Measurements from ENCODE around the gene CRYBG1. TPM values are rescaled to one million over a fixed set of nuclear protein-coding genes. Genes with fewer than 3 reads are reported as not detected.

CRYBG1 gene
- total and polyA plus RNA-seq, 3 donors from 2014 or later: 4.8 to 16.5 (median 7.8) TPM

DNA sequence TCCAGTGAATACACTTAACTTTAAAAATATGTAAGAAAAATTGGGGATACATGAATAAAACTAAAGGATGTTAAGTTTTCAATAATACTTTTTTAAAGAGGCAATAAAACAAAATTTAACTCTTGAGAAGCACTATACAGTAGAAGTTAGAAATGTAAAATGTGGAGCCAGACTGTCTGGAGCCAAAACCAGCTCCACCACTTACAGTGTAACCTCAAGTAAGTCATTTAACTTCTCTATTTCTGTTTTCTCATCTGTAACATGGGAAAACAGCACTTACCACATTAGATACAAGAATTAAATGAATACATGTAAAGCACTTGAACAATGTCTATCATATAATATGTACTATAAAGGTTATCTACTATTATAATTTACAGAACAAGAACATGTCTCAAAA, 41.7 kb upstream of the CRYBG1 start:
- TF ChIP-seq, protein P1, sequence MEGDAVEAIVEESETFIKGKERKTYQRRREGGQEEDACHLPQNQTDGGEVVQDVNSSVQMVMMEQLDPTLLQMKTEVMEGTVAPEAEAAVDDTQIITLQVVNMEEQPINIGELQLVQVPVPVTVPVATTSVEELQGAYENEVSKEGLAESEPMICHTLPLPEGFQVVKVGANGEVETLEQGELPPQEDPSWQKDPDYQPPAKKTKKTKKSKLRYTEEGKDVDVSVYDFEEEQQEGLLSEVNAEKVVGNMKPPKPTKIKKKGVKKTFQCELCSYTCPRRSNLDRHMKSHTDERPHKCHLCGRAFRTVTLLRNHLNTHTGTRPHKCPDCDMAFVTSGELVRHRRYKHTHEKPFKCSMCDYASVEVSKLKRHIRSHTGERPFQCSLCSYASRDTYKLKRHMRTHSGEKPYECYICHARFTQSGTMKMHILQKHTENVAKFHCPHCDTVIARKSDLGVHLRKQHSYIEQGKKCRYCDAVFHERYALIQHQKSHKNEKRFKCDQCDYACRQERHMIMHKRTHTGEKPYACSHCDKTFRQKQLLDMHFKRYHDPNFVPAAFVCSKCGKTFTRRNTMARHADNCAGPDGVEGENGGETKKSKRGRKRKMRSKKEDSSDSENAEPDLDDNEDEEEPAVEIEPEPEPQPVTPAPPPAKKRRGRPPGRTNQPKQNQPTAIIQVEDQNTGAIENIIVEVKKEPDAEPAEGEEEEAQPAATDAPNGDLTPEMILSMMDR (IDR thresholded peaks at IDR 0.05): no peak
- no peak for TF ChIP-seq POLR2A (IDR thresholded peaks at IDR 0.05)
- H3K4me3 ChIP-seq: no peak overlapping the region
- no peak for DNase-seq
- intact Hi-C loops (cut with DNase I; ENCODE audit: low total_unique reads): no loop called here
- H3K36me3 ChIP-seq (ENCODE audit: low read depth, missing control alignments): no peaks in the 10 kb centered on the region
- H3K4me1 ChIP-seq: no peaks in the 10 kb centered on the region
- H3K9me3 ChIP-seq: no peaks in the 10 kb centered on the region
- H3K27ac ChIP-seq: no peak overlapping the region
- no peaks in the 10 kb centered on the region for H3K27me3 ChIP-seq

DNA sequence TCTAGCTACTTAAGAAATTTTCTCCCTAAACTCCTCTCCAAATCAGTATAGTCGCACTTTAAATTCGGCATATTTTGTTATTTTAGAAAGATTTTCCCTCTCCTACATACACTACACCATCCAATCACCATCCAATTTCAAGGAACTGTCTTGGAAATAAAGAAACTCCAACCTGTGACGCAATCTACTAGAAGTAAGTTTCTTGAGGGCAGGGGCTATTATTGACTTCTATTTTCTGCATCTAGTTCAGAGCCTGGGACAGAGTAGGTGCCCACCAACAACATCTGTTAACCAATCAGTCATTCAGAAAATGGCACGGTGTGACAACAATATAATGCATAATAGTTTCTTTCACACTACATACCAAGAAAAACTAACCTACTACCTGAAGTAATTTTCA, 38.6 kb upstream of the CRYBG1 start:
- H3K9me3 ChIP-seq: no peaks in the 10 kb centered on the region
- peaks cover 6% of the 10 kb centered on the region for H3K4me1 ChIP-seq
- no peaks in the 10 kb centered on the region for H3K36me3 ChIP-seq (ENCODE audit: low read depth, missing control alignments)
- intact Hi-C loops (cut with DNase I; ENCODE audit: low total_unique reads): no loop called here
- DNase-seq: no peak
- H3K4me3 ChIP-seq: no peak overlapping the region
- H3K27ac ChIP-seq: no peak overlapping the region
- no peaks in the 10 kb centered on the region for H3K27me3 ChIP-seq
- TF ChIP-seq, protein P1 (IDR thresholded peaks at IDR 0.05): no peak
- TF ChIP-seq POLR2A (IDR thresholded peaks at IDR 0.05): no peak
- WGBS, 2 donors: 91 to 92% methylated on average over 4 of the region's 4 CpGs

DNA sequence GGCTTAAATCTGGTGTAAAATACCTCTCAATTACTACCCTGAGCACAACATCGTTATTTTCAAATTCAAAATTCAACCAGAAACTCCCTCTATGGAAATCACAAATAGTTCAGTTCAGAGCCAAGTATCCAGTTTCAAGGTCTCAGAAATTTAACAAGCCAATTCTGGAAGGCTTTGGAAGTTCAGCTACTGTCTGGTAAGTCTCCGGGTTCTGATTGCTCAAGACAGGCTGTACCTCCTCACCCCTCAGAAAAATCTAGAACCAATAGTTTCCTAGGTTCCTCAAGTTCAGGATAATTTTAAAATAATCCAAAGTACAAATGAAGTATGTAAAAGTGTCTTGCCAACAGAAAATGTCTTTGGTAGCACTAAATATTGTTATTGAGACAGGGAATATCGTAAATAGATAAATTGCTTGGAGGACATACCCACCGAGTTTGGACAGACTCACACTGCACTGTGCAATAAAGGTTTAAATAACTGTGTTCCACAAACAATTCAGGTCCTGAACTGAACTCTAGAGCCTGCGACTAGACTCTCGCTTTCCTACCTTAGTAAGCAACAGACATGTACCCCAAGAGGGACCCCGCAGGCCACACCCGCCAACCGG, 35.7 kb upstream of the CRYBG1 start:
- H3K36me3 ChIP-seq (ENCODE audit: low read depth, missing control alignments): no peaks in the 10 kb centered on the region
- H3K27me3 ChIP-seq: no peaks in the 10 kb centered on the region
- H3K4me1 ChIP-seq: peaks cover 6% of the 10 kb centered on the region
- H3K27ac ChIP-seq: peak overlapping the region; percentile 88 to 91
- H3K9me3 ChIP-seq: no peaks in the 10 kb centered on the region
- TF ChIP-seq POLR2A (IDR thresholded peaks at IDR 0.05): no peak
- TF ChIP-seq, protein P1 (IDR thresholded peaks at IDR 0.05): no peak
- intact Hi-C loops (cut with DNase I; ENCODE audit: low total_unique reads): no loop called here
- H3K4me3 ChIP-seq: peak overlapping the region; percentile 93
- WGBS, 2 donors: 1% methylated on average over 9 of the region's 9 CpGs
- DNase-seq: no peak

DNA sequence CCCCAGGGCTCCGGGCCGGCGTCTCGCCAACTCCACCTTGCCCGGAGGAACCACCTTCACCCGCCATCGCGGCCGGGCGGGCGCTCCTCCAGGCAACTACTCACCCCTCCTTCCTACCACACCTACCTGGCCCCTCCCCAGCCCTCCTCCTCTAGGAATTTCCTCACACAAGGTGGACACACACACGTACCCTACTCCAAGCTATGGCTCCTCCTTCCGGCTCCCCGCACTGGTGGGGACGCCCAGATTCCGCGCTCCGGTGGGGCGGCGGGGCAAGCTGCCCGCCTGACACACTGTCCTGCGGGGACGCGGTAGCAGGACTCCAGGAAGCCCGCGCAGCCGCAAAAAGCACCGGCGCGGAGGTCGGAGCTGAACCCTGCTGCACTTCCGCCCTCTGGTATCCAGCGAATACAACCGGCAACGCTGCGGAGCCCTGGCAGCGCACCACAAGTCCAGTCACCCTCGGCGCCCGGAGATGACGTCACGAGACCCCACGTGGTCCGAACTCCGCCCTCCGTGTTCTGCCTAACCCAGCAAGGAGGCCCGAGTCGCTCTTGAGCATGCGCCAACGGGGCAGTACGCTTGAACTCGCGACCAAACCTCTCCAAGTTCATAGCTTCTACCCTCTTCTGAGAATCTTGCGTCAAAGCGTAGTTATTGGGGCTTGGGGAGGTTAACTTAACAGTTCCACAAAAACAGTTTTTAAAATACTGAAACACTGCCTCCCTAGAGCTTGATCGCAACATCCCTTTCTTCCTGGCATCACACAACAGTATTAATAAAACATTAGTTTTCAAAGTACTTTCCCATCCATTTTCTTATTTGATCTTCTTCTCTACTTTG, 35.0 kb upstream of the CRYBG1 start, which contains the start of gene ATG5:
TSS of gene ATG5 (minus strand) at position 425 of the 843 bp plus-strand sequence. CDS start 9,552 bp downstream, outside the sequence.
- Histone ChIP-seq H3K27me3 (no peaks in the 10 kb centered on the region), H3K4me3 (peak within 1 kb of the TSS; percentile 93), H3K27ac (peak within 1 kb of the TSS; percentile 88 to 91), H3K36me3 (ENCODE audit: low read depth, missing control alignments) (no peaks in the 10 kb centered on the region), H3K9me3 (no peaks in the 10 kb centered on the region), H3K4me1 (peaks cover 6% of the 10 kb centered on the region)
- intact Hi-C loops (cut with DNase I; ENCODE audit: low total_unique reads): no loop called here
- peak; percentile 100 for DNase-seq
- WGBS, 2 donors: 1% methylated on average over 19 to 56 of the region's 56 CpGs
- peak; percentile 39 for TF ChIP-seq POLR2A (IDR thresholded peaks at IDR 0.05)
- TF ChIP-seq, protein P1 (IDR thresholded peaks at IDR 0.05): peak in 1 of 3 experiments; percentile 1
